Measurements from ENCODE around the gene OGFOD1. TPM values are rescaled to one million over a fixed set of nuclear protein-coding genes. Genes with fewer than 3 reads are reported as not detected.

Gene OGFOD1
- 10 to 100 TPM; 30.7 to 33.5 TPM for total RNA-seq
- polyA plus RNA-seq: 10 to 100 TPM; 18.5 to 21.0 TPM
- long read RNA-seq, donor 1, full-length matches to known transcripts: 55 of 63 reads
- long read RNA-seq, donor 1, partial matches to known transcripts: 6 of 63 reads
- long read RNA-seq, donor 1, other reads (novel, unspliced or antisense): 2 of 63 reads
- long read RNA-seq, donor 2, full-length matches to known transcripts: 4 of 6 reads
- long read RNA-seq, donor 2, partial matches to known transcripts: 1 of 6 reads
- long read RNA-seq, donor 2, other reads (novel, unspliced or antisense): 1 of 6 reads

- Histone ChIP-seq H3K9me3 (ENCODE audit: control insufficient read depth, low read length) (no peaks in the 10 kb centered on the region), H3K4me1 (ENCODE audit: control insufficient read depth in 1 of 2, insufficient read depth in 2 of 2, low read length in 2 of 2) (peaks cover 0 to 2% of the 10 kb centered on the region in 2 donors), H3K27ac (ENCODE audit: low read depth in 1 of 2, low read length in 2 of 2) (peak within 1 kb of the TSS; percentile 45 to 91), H3K27me3 (ENCODE audit: control insufficient read depth in 1 of 2, insufficient read depth in 2 of 2, low read length in 1 of 2) (no peaks in the 10 kb centered on the region), H3K36me3 (ENCODE audit: control insufficient read depth in 1 of 2, insufficient read depth in 2 of 2, low read length in 1 of 2) (peaks cover 0 to 1% of the 10 kb centered on the region in 2 donors), H3K4me3 (ENCODE audit: low read length in 2 of 2) (peak within 1 kb of the TSS; percentile 30 to 78)
- ATAC-seq (ENCODE audit: low FRiP score) (peak; percentile 99), DNase-seq (peak; percentile 96 to 97)
- intact Hi-C loops (cut with DNase I): no loop called here
- WGBS, 2 donors: 0% methylated on average over 56 of the region's 56 CpGs
Measured at GRCh38 chr16:56450986-56451752, at the start of gene OGFOD1, which contains the start of gene NUDT21. OGFOD1 (plus strand) TSS chr16:56451554; CDS start chr16:56451613, 59 bp downstream. NUDT21 (minus strand) TSS chr16:56451332; CDS start chr16:56451202, 130 bp downstream.

GRCh38 chr16:56405977-56406672 lies 45.2 kb upstream of the OGFOD1 start:
- Histone ChIP-seq H3K36me3 (ENCODE audit: control insufficient read depth in 1 of 2, insufficient read depth in 2 of 2, low read length in 1 of 2) (peaks cover 0 to 18% of the 10 kb centered on the region in 2 donors), H3K4me3 (ENCODE audit: low read length in 2 of 2) (no peak overlapping the region), H3K9me3 (ENCODE audit: control insufficient read depth, low read length) (no peaks in the 10 kb centered on the region), H3K4me1 (ENCODE audit: control insufficient read depth in 1 of 2, insufficient read depth in 2 of 2, low read length in 2 of 2) (no peaks in the 10 kb centered on the region), H3K27ac (ENCODE audit: low read depth in 1 of 2, low read length in 2 of 2) (no peak overlapping the region), H3K27me3 (ENCODE audit: control insufficient read depth in 1 of 2, insufficient read depth in 2 of 2, low read length in 1 of 2) (no peaks in the 10 kb centered on the region)
- ATAC-seq (ENCODE audit: low FRiP score): no peak
- WGBS, 2 donors: 77 to 90% methylated on average over 4 of the region's 4 CpGs
- DNase-seq: no peak
- intact Hi-C loops (cut with DNase I): no loop called here

GRCh38 chr16:56408379-56409098 lies 42.8 kb upstream of the OGFOD1 start:
- ATAC-seq (ENCODE audit: low FRiP score) (no peak), DNase-seq (no peak)
- Histone ChIP-seq H3K27me3 (ENCODE audit: control insufficient read depth in 1 of 2, insufficient read depth in 2 of 2, low read length in 1 of 2) (no peaks in the 10 kb centered on the region), H3K27ac (ENCODE audit: low read depth in 1 of 2, low read length in 2 of 2) (no peak overlapping the region), H3K36me3 (ENCODE audit: control insufficient read depth in 1 of 2, insufficient read depth in 2 of 2, low read length in 1 of 2) (peaks cover 6 to 7% of the 10 kb centered on the region in 2 donors), H3K4me1 (ENCODE audit: control insufficient read depth in 1 of 2, insufficient read depth in 2 of 2, low read length in 2 of 2) (no peaks in the 10 kb centered on the region), H3K4me3 (ENCODE audit: low read length in 2 of 2) (no peak overlapping the region), H3K9me3 (ENCODE audit: control insufficient read depth, low read length) (no peaks in the 10 kb centered on the region)
- intact Hi-C loops (cut with DNase I): no loop called here
- 82 to 93% methylated on average over 7 of the region's 7 CpGs for WGBS, 2 donors

- intact Hi-C loops (cut with DNase I): no loop called here
- no peak overlapping the region for H3K27ac ChIP-seq (ENCODE audit: low read depth in 1 of 2, low read length in 2 of 2)
- ATAC-seq (ENCODE audit: low FRiP score) (no peak), DNase-seq (no peak)
- 64 to 69% methylated on average over 4 of the region's 4 CpGs for WGBS, 2 donors
- no peak overlapping the region for H3K4me3 ChIP-seq (ENCODE audit: low read length in 2 of 2)
- H3K4me1 ChIP-seq (ENCODE audit: control insufficient read depth in 1 of 2, insufficient read depth in 2 of 2, low read length in 2 of 2): no peaks in the 10 kb centered on the region
- no peaks in the 10 kb centered on the region for H3K27me3 ChIP-seq (ENCODE audit: control insufficient read depth in 1 of 2, insufficient read depth in 2 of 2, low read length in 1 of 2)
- peaks cover 6 to 7% of the 10 kb centered on the region in 2 donors for H3K36me3 ChIP-seq (ENCODE audit: control insufficient read depth in 1 of 2, insufficient read depth in 2 of 2, low read length in 1 of 2)
- no peaks in the 10 kb centered on the region for H3K9me3 ChIP-seq (ENCODE audit: control insufficient read depth, low read length)
Measured at GRCh38 chr16:56409195-56409594, 42.2 kb upstream of the OGFOD1 start.

GRCh38 chr16:56411123-56411522 lies 40.2 kb upstream of the OGFOD1 start:
- Histone ChIP-seq H3K27ac (ENCODE audit: low read depth in 1 of 2, low read length in 2 of 2) (no peak overlapping the region), H3K27me3 (ENCODE audit: control insufficient read depth in 1 of 2, insufficient read depth in 2 of 2, low read length in 1 of 2) (no peaks in the 10 kb centered on the region), H3K4me1 (ENCODE audit: control insufficient read depth in 1 of 2, insufficient read depth in 2 of 2, low read length in 2 of 2) (peaks cover 0 to 7% of the 10 kb centered on the region in 2 donors), H3K36me3 (ENCODE audit: control insufficient read depth in 1 of 2, insufficient read depth in 2 of 2, low read length in 1 of 2) (peaks cover 5 to 6% of the 10 kb centered on the region in 2 donors), H3K4me3 (ENCODE audit: low read length in 2 of 2) (no peak overlapping the region), H3K9me3 (ENCODE audit: control insufficient read depth, low read length) (no peaks in the 10 kb centered on the region)
- intact Hi-C loops (cut with DNase I): no loop called here
- no peak for ATAC-seq (ENCODE audit: low FRiP score)
- 76 to 79% methylated on average over 5 of the region's 5 CpGs for WGBS, 2 donors
- no peak for DNase-seq

GRCh38 chr16:56411624-56412023 lies 39.7 kb upstream of the OGFOD1 start:
- 97 to 99% methylated on average over 2 of the region's 2 CpGs for WGBS, 2 donors
- no peak overlapping the region for H3K4me3 ChIP-seq (ENCODE audit: low read length in 2 of 2)

GRCh38 chr16:56413381-56413780 lies 38.0 kb upstream of the OGFOD1 start:
- H3K9me3 ChIP-seq (ENCODE audit: control insufficient read depth, low read length): no peaks in the 10 kb centered on the region
- DNase-seq: no peak
- WGBS, 2 donors: 80 to 93% methylated on average over 5 of the region's 5 CpGs
- intact Hi-C loops (cut with DNase I): no loop called here
- peaks cover 0 to 7% of the 10 kb centered on the region in 2 donors for H3K4me1 ChIP-seq (ENCODE audit: control insufficient read depth in 1 of 2, insufficient read depth in 2 of 2, low read length in 2 of 2)
- H3K27me3 ChIP-seq (ENCODE audit: control insufficient read depth in 1 of 2, insufficient read depth in 2 of 2, low read length in 1 of 2): no peaks in the 10 kb centered on the region
- no peak overlapping the region for H3K4me3 ChIP-seq (ENCODE audit: low read length in 2 of 2)
- H3K36me3 ChIP-seq (ENCODE audit: control insufficient read depth in 1 of 2, insufficient read depth in 2 of 2, low read length in 1 of 2): peaks cover 3 to 6% of the 10 kb centered on the region in 2 donors
- ATAC-seq (ENCODE audit: low FRiP score): no peak
- H3K27ac ChIP-seq (ENCODE audit: low read depth in 1 of 2, low read length in 2 of 2): no peak overlapping the region

More at GRCh38 chr16:56411624-56412023, 39.7 kb upstream of the OGFOD1 start:
- peaks cover 0 to 7% of the 10 kb centered on the region in 2 donors for H3K4me1 ChIP-seq (ENCODE audit: control insufficient read depth in 1 of 2, insufficient read depth in 2 of 2, low read length in 2 of 2)
- intact Hi-C loops (cut with DNase I): no loop called here
- DNase-seq: no peak
- no peak for ATAC-seq (ENCODE audit: low FRiP score)
- no peaks in the 10 kb centered on the region for H3K9me3 ChIP-seq (ENCODE audit: control insufficient read depth, low read length)
- no peaks in the 10 kb centered on the region for H3K27me3 ChIP-seq (ENCODE audit: control insufficient read depth in 1 of 2, insufficient read depth in 2 of 2, low read length in 1 of 2)
- peaks cover 5 to 6% of the 10 kb centered on the region in 2 donors for H3K36me3 ChIP-seq (ENCODE audit: control insufficient read depth in 1 of 2, insufficient read depth in 2 of 2, low read length in 1 of 2)
- no peak overlapping the region for H3K27ac ChIP-seq (ENCODE audit: low read depth in 1 of 2, low read length in 2 of 2)

- Histone ChIP-seq H3K36me3 (ENCODE audit: control insufficient read depth in 1 of 2, insufficient read depth in 2 of 2, low read length in 1 of 2) (peaks cover 2 to 6% of the 10 kb centered on the region in 2 donors), H3K27ac (ENCODE audit: low read depth in 1 of 2, low read length in 2 of 2) (no peak overlapping the region), H3K4me1 (ENCODE audit: control insufficient read depth in 1 of 2, insufficient read depth in 2 of 2, low read length in 2 of 2) (peaks cover 0 to 7% of the 10 kb centered on the region in 2 donors), H3K4me3 (ENCODE audit: low read length in 2 of 2) (no peak overlapping the region), H3K9me3 (ENCODE audit: control insufficient read depth, low read length) (no peaks in the 10 kb centered on the region), H3K27me3 (ENCODE audit: control insufficient read depth in 1 of 2, insufficient read depth in 2 of 2, low read length in 1 of 2) (no peaks in the 10 kb centered on the region)
- 68 to 74% methylated on average over 5 of the region's 5 CpGs for WGBS, 2 donors
- ATAC-seq (ENCODE audit: low FRiP score) (no peak), DNase-seq (no peak)
- intact Hi-C loops (cut with DNase I): no loop called here
Measured at GRCh38 chr16:56414366-56414765, 37.0 kb upstream of the OGFOD1 start.
